GM18502 (cell line): ENCODE data around the gene OTOG.

Source experiments
- ATAC-seq: cut with Tn5 transposase; IDR thresholded peaks from one replicate; pipeline ENCODE4 v1.9.1; 2021; ENCODE audit warnings: mild to moderate bottlenecking; ENCODE audit not compliant: unreplicated experiment, poor library complexity

OTOG gene

GRCh38 chr11:17519061-17519885 is 27.8 kb upstream of the OTOG start:
- no peak for ATAC-seq

- no peak for ATAC-seq
Measured at GRCh38 chr11:17521106-17521900, 25.8 kb upstream of the OTOG start.

GRCh38 chr11:17522655-17523054 is 24.4 kb upstream of the OTOG start:
- no peak for ATAC-seq

DNA sequence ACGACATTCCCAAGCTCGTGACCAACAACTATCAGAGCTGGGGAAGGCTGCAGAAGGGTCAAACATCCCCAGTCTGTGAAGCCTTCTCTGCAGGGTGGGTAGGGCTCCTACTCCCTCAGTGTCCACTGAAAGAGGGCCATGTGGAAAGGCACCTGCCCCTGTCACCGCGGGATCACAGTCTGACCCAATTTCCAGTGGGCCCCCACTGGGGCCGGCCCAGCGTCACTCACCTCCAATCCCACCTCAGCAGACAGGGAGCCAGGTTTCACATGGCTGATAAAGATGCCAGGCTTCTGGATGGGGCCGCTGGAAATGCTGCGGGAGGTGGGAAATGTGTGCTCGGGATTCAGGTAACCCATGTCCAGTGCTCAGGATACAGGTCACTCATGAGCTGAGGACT is 22.8 kb upstream of the OTOG start:
- no peak for ATAC-seq

DNA sequence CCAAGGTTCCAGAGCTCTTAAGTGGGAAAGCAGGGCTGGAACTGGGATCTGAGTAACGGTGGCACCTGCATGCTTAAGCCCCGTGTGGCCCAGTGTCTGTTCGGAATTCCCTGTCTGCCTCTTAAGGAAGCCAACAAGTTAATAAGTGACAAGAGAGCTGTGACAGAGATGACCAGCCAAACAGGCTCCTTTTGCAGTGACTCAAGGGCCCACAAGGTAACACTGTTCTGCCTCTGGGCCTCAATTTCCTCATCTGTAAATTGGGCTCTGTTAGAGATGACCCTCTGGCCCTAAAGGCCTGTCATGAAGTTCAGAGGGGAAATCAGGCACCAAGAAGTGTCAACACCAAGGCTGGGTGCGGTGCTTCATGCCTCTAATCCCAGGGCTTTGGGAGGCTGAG is 21.5 kb upstream of the OTOG start:
- ATAC-seq: no peak

- no peak for ATAC-seq
Measured at GRCh38 chr11:17526326-17526725, 20.7 kb upstream of the OTOG start.

- no peak for ATAC-seq
Measured at GRCh38 chr11:17526931-17527627, 20.0 kb upstream of the OTOG start.

GRCh38 chr11:17527628-17527995 is 19.4 kb upstream of the OTOG start:
- no peak for ATAC-seq

DNA sequence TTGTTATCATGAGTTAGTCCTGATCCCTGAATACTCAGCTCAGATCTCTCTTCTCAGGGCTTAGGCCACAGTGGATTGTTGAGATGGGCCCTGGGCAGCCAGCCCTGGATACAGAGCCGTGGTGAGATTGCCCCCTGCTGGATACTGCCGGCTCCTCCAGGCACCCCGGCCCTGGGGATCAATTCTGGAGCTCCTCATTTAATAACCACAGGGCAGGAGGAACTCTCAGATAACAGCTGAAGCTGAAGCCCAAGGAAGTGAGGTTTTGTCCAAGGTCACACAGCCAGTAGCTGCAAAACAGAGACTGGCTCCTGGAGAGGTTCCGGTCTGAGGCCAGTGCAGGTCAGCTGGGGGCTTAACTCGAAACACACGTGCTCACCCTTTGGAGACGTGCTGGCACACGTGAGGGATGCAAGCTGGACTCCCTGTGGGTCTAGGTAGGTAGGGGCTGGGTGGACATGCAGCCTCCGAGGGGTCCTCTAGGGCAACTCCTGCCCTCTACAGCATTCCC is 18.8 kb upstream of the OTOG start:
- no peak for ATAC-seq

DNA sequence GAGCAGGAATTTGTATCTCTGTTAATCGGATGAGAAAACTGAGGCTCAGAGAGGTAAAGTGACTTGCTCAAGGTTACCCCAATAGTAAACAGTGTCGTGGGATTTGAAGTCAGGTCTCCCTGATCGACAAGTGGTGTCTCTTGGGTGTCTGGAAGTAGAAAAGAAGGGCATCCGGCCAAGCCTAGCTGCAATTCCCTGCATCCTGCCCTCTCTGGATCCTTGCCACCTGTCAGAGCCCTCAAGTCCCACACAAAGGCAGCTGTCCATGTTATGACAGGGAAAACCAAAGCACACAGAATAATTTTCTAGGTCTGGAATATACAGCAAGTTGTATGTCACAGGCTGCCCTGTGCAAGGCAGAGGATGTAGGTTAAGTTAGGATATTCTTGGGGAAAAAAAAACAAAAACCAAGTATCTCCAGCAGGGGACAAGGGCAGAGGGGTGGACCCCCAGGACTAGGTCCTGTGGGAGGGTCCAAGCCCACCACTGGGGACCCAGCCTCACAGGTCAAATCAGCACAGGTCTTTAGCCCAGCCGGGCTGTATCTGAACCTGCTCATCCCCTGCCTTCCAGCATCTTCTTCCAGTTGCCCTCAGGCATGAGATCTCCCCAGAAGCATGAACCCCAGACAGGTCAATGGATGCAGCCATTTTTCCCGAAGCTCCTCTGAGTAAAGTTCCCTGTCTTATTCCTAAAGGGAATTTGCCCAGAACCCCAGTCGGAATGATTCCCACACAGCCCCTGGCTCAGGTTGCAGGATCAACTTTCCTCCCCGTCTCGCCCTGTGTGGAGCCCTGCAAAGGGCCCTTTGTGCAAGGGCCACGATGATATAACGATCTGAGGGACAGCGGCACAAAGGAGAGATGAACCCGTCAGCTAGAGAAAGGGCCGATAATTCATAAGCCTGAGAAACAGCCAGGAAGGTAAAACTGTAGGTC is 17.9 kb upstream of the OTOG start:
- ATAC-seq: no peak

DNA sequence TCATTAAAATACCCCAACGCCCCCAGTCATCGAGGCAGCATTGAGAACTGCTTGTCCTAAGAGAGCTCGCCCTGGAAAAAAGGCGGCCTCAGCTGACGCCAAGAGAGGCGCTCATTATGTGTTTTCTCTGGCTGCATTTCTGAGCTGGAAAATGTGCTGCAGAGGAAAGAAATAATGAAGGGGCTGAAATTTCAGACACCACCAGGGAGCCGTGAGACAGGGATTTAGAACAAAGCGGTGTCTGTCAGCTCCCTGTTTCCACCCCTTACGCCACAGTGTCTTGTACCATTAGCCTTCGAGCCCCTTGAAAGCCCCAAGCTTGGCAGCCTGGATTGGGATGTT is 17.2 kb upstream of the OTOG start:
- ATAC-seq: no peak

GRCh38 chr11:17531071-17531600 is 15.9 kb upstream of the OTOG start:
- no peak for ATAC-seq

DNA sequence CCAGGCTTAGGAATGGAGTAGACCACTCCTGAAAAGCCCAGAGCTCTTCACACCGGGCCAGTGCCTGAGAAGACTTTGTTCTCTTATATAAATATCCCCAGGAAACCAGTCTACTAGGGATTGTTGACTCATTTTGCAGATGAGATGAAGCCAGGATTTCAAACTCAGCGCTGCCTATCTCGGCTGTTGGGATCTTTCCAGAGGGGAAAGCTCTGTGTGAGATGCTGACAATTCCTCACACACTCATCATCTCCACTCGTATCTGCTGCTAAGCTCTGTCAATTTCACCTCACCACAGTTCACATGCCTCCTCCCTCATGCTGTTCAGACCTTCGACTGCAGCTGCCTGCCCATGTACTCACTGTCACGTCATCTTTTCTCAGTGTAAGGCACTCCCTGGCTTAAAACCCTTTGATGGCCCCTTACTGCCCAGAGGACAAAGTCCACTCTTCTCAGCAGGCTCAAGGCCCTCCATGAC is 15.4 kb upstream of the OTOG start:
- no peak for ATAC-seq

- no peak for ATAC-seq
Measured at GRCh38 chr11:17532784-17533183, 14.3 kb upstream of the OTOG start.

- no peak for ATAC-seq
Measured at GRCh38 chr11:17533341-17533740, 13.7 kb upstream of the OTOG start.

DNA sequence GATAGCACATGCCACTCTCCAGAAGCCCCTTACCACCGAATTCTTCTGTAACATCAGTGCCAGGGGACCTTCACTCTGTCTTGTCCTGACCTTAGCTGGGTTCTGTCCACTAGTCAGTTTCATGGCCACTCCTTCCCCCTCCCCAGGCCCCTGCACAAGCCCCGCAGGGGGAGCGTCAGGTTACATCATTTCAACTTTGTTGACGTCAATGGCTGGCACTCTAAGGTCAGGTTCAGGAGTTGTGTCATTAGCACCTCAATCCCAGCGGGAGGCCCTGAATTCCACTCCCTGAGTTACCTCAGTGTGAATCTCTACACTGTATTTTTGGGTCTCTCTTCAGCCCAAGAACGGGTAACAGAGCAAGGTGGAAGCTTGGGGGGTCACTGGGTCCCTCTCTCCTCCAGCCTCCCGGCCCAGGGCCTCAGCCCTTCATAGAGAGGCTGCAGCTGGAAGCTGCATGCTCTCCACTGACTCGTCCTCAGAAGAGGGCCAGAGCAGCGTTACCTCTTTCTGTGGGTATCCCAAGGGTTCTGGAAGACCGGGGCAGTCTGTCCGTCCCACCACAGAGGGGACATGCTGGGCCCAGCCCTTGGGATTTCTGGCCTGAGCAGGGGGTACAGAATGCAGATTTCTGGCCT is 13.2 kb upstream of the OTOG start:
- ATAC-seq: no peak

DNA sequence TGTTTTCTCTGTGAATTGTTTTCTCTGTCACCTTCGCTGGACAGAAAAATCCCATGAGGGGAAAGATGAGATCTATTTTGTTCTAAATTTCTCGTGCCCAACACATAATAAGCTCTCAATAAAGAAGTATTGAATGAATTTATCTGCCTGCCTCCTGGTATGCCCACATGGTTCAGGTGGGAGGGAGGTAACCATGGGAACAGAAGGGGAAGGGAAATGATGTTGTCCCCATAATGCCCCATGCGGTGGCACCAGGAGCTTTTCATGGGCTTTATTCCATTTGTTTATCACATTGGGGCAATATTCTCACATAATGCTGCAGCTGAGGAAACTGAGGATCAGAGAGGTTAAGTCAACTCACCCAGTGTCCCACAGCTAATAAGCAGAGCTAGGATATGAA is 11.6 kb upstream of the OTOG start:
- no peak for ATAC-seq

- no peak for ATAC-seq
Measured at GRCh38 chr11:17537261-17537660, 9.8 kb upstream of the OTOG start.

GRCh38 chr11:17538054-17538453 is 9.0 kb upstream of the OTOG start:
- ATAC-seq: no peak
